ENCODE data around the gene STK4. TPM values are rescaled to one million over a fixed set of nuclear protein-coding genes. Genes with fewer than 3 reads are reported as not detected.
A peak's percentile ranks its signal among the peaks of the same experiment; 100 is the strongest.

Gene STK4
- 100 to 1,000 TPM; 110 to 116 TPM for total RNA-seq

- peaks cover 16% of the 10 kb centered on the region for H3K36me3 Mint-ChIP-seq (ENCODE audit: low read depth)
- H3K9me3 Mint-ChIP-seq = peaks cover 2% of the 10 kb centered on the region
- CTCF ChIA-PET = interaction anchor here (0.7 to 2.1 kb wide), 5 partner anchors 12 to 195 kb away, joined by 3 to 6 read pairs (median 3); no protein-coding TSS in a partner anchor
- no peaks in the 10 kb centered on the region for H3K27me3 Mint-ChIP-seq (ENCODE audit: low read depth)
- intact Hi-C loops (cut with micrococcal nuclease) = loop anchor here (2.0 to 10.0 kb wide), 8 partner anchors 36 to 1006 kb away; partner anchors contain the start of genes ADA, OSER1, SERINC3 and SYS1
- peak; percentile 96 for DNase-seq
- peak within 1 kb of the TSS; percentile 88 for H3K4me3 Mint-ChIP-seq
- H3K27ac Mint-ChIP-seq = peak within 1 kb of the TSS; percentile 98
- H3K4me1 Mint-ChIP-seq (ENCODE audit: low read depth) = peaks cover 56% of the 10 kb centered on the region
These were observed at the start of gene STK4 for GRCh38 chr20:44966030-44966961. Gene STK4, plus strand, starts transcription at chr20:44966512. Its CDS starts 57 bp downstream, at chr20:44966569.

DNA sequence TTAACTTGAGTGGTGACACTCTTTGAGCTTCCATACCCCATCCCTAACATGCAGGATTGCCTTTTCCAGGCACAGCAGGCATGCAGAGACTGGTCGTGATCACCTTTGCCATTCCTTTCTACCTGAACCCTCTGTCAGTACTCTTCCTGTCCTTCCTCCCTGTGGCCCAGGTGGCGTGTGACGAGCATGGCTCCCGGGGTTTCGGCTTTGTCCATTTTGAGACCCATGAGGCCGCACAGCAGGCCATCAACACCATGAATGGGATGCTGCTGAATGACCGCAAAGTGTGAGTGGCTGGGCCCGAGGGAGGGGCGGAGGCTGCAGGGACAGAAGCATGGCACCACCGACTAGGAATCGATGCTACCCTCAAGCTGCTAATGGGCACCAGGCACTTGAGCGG, 49.7 kb upstream of the STK4 start:
- Mint-ChIP-seq H3K4me1 (ENCODE audit: low read depth) (peaks cover 17% of the 10 kb centered on the region), H3K27ac (no peak overlapping the region), H3K9me3 (no peaks in the 10 kb centered on the region), H3K36me3 (ENCODE audit: low read depth) (peaks cover 34% of the 10 kb centered on the region), H3K4me3 (no peak overlapping the region), H3K27me3 (ENCODE audit: low read depth) (no peaks in the 10 kb centered on the region)
- intact Hi-C loops (cut with micrococcal nuclease) = no loop called here
- no peak for DNase-seq
- CTCF ChIA-PET = interaction anchor here (0.6 kb wide), 1 partner anchor 188 kb away, joined by 3 read pairs; no protein-coding TSS in a partner anchor

DNA sequence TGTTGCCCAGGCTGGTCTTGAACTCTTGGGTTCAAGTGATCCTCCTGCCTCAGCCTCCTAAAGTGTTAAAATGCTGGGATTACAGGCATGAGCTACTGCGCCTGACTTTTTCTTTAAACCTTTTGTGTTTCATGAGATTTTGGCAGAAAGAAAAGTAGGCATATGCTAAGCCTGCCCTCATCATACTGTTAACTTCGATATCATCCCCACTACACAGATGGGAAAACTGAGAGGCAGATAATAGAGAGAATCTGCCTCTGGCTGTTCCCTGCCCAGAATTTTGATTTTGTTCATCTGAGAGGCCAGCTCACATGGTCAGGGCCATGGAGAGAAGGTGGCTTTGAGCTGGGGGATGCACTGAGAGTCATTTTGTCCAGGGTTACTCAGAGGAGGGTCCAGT, 48.9 kb upstream of the STK4 start:
- H3K36me3 Mint-ChIP-seq (ENCODE audit: low read depth) = peaks cover 38% of the 10 kb centered on the region

GRCh38 chr20:44918342-44918741, 48.0 kb upstream of the STK4 start:
- intact Hi-C loops (cut with micrococcal nuclease) = no loop called here
- DNase-seq = no peak
- Mint-ChIP-seq H3K9me3 (no peaks in the 10 kb centered on the region), H3K36me3 (ENCODE audit: low read depth) (peaks cover 39% of the 10 kb centered on the region), H3K27me3 (ENCODE audit: low read depth) (no peaks in the 10 kb centered on the region), H3K4me1 (ENCODE audit: low read depth) (peaks cover 15% of the 10 kb centered on the region), H3K4me3 (no peak overlapping the region), H3K27ac (no peak overlapping the region)
- CTCF ChIA-PET = interaction anchor here (1.0 kb wide), 1 partner anchor 178 kb away, joined by 3 read pairs; no protein-coding TSS in a partner anchor

More for the DNA sequence above, 48.9 kb upstream of the STK4 start:
- H3K4me3 Mint-ChIP-seq = no peak overlapping the region
- no peak for DNase-seq
- no peaks in the 10 kb centered on the region for H3K27me3 Mint-ChIP-seq (ENCODE audit: low read depth)
- peaks cover 15% of the 10 kb centered on the region for H3K4me1 Mint-ChIP-seq (ENCODE audit: low read depth)
- H3K9me3 Mint-ChIP-seq = no peaks in the 10 kb centered on the region
- CTCF ChIA-PET = interaction anchor here (1.0 kb wide), 1 partner anchor 179 kb away, joined by 3 read pairs; no protein-coding TSS in a partner anchor
- no peak overlapping the region for H3K27ac Mint-ChIP-seq
- intact Hi-C loops (cut with micrococcal nuclease) = no loop called here

- no peak for DNase-seq
- Mint-ChIP-seq H3K27me3 (ENCODE audit: low read depth) (no peaks in the 10 kb centered on the region), H3K9me3 (no peaks in the 10 kb centered on the region), H3K4me3 (no peak overlapping the region), H3K36me3 (ENCODE audit: low read depth) (peaks cover 38% of the 10 kb centered on the region), H3K4me1 (ENCODE audit: low read depth) (peaks cover 12% of the 10 kb centered on the region), H3K27ac (no peak overlapping the region)
- CTCF ChIA-PET = interaction anchor here (1.0 kb wide), 1 partner anchor 177 kb away, joined by 3 read pairs; no protein-coding TSS in a partner anchor
- intact Hi-C loops (cut with micrococcal nuclease) = no loop called here
These were observed 47.6 kb upstream of the STK4 start for GRCh38 chr20:44918761-44919160.

DNA sequence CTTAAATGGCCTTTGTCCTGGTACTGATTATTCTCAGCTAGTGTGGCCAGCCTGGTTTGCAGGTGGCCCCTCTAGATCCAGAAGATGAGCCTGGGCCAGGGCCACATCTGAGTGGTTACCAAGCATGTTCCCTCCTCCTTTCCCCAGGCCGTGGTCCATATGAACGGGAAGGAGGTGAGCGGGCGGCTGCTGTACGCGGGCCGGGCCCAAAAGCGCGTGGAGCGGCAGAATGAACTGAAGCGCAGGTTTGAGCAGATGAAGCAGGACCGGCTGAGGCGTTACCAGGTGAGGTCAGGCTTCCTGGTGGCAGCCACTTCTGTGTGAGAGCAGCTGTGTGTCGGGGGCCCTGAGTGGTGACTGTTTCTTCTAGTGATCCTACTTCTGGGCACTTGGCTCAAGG, 44.9 kb upstream of the STK4 start:
- DNase-seq = no peak
- Mint-ChIP-seq H3K27me3 (ENCODE audit: low read depth) (no peaks in the 10 kb centered on the region), H3K36me3 (ENCODE audit: low read depth) (peaks cover 33% of the 10 kb centered on the region), H3K9me3 (no peaks in the 10 kb centered on the region), H3K27ac (no peak overlapping the region), H3K4me1 (ENCODE audit: low read depth) (no peaks in the 10 kb centered on the region), H3K4me3 (no peak overlapping the region)
- intact Hi-C loops (cut with micrococcal nuclease) = no loop called here
- CTCF ChIA-PET = no interaction called here

- no peaks in the 10 kb centered on the region for H3K9me3 Mint-ChIP-seq
- intact Hi-C loops (cut with micrococcal nuclease) = no loop called here
- no peaks in the 10 kb centered on the region for H3K27me3 Mint-ChIP-seq (ENCODE audit: low read depth)
- H3K27ac Mint-ChIP-seq = no peak overlapping the region
- H3K36me3 Mint-ChIP-seq (ENCODE audit: low read depth) = peaks cover 33% of the 10 kb centered on the region
- no peaks in the 10 kb centered on the region for H3K4me1 Mint-ChIP-seq (ENCODE audit: low read depth)
- H3K4me3 Mint-ChIP-seq = no peak overlapping the region
- no peak for DNase-seq
- CTCF ChIA-PET = interaction anchor here (0.6 kb wide), 1 partner anchor 147 kb away, joined by 3 read pairs; no protein-coding TSS in a partner anchor
These were observed 41.8 kb upstream of the STK4 start for GRCh38 chr20:44924541-44924940.

- Mint-ChIP-seq H3K4me3 (no peak overlapping the region), H3K36me3 (ENCODE audit: low read depth) (peaks cover 26% of the 10 kb centered on the region), H3K27ac (no peak overlapping the region), H3K27me3 (ENCODE audit: low read depth) (no peaks in the 10 kb centered on the region), H3K4me1 (ENCODE audit: low read depth) (no peaks in the 10 kb centered on the region), H3K9me3 (no peaks in the 10 kb centered on the region)
- CTCF ChIA-PET = interaction anchor here (0.6 kb wide), 1 partner anchor 242 kb away, joined by 5 read pairs; no protein-coding TSS in a partner anchor
- intact Hi-C loops (cut with micrococcal nuclease) = no loop called here
- no peak for DNase-seq
These were observed 37.7 kb upstream of the STK4 start for GRCh38 chr20:44928595-44928994.

- DNase-seq = no peak
- H3K4me3 Mint-ChIP-seq = no peak overlapping the region
- peaks cover 23% of the 10 kb centered on the region for H3K36me3 Mint-ChIP-seq (ENCODE audit: low read depth)
- H3K4me1 Mint-ChIP-seq (ENCODE audit: low read depth) = no peaks in the 10 kb centered on the region
- H3K27me3 Mint-ChIP-seq (ENCODE audit: low read depth) = no peaks in the 10 kb centered on the region
- no peaks in the 10 kb centered on the region for H3K9me3 Mint-ChIP-seq
- CTCF ChIA-PET = no interaction called here
- H3K27ac Mint-ChIP-seq = no peak overlapping the region
- intact Hi-C loops (cut with micrococcal nuclease) = no loop called here
These were observed 35.7 kb upstream of the STK4 start for GRCh38 chr20:44930517-44931168.

GRCh38 chr20:44931911-44932310, 34.4 kb upstream of the STK4 start:
- H3K27ac Mint-ChIP-seq = no peak overlapping the region
- no peaks in the 10 kb centered on the region for H3K4me1 Mint-ChIP-seq (ENCODE audit: low read depth)
- H3K4me3 Mint-ChIP-seq = no peak overlapping the region
- no peaks in the 10 kb centered on the region for H3K27me3 Mint-ChIP-seq (ENCODE audit: low read depth)
- DNase-seq = no peak
- CTCF ChIA-PET = no interaction called here
- no peaks in the 10 kb centered on the region for H3K9me3 Mint-ChIP-seq
- intact Hi-C loops (cut with micrococcal nuclease) = no loop called here
- H3K36me3 Mint-ChIP-seq (ENCODE audit: low read depth) = peaks cover 34% of the 10 kb centered on the region

DNA sequence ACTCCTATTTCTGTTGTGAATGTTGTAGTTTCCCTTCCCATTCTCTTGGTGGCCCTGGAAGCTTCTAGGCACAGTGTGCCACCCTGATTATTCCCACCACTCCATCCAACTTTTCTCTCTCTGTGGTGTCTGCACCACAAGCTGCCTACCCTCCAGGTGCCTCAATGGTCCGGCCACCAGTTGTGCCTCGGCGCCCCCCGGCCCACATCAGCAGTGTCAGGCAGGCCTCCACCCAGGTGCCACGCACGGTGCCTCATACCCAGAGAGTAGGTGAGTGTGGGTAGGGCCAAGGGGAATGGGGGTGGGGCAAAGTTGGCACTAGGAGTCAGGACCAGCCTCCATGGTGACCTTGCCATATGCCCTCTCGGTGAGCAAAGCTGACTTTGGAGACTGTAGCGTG, 33.4 kb upstream of the STK4 start:
- DNase-seq = no peak
- Mint-ChIP-seq H3K4me1 (ENCODE audit: low read depth) (no peaks in the 10 kb centered on the region), H3K27me3 (ENCODE audit: low read depth) (no peaks in the 10 kb centered on the region), H3K27ac (no peak overlapping the region), H3K9me3 (no peaks in the 10 kb centered on the region), H3K4me3 (no peak overlapping the region), H3K36me3 (ENCODE audit: low read depth) (peaks cover 42% of the 10 kb centered on the region)
- intact Hi-C loops (cut with micrococcal nuclease) = no loop called here
- CTCF ChIA-PET = no interaction called here

GRCh38 chr20:44936510-44936909, 29.8 kb upstream of the STK4 start:
- Mint-ChIP-seq H3K9me3 (no peaks in the 10 kb centered on the region), H3K27me3 (ENCODE audit: low read depth) (no peaks in the 10 kb centered on the region), H3K27ac (no peak overlapping the region), H3K4me3 (no peak overlapping the region), H3K36me3 (ENCODE audit: low read depth) (peaks cover 44% of the 10 kb centered on the region), H3K4me1 (ENCODE audit: low read depth) (peaks cover 2% of the 10 kb centered on the region)
- intact Hi-C loops (cut with micrococcal nuclease) = no loop called here
- CTCF ChIA-PET = interaction anchor here (0.9 to 2.1 kb wide), 2 partner anchors 11 to 74 kb away, joined by 3 to 6 read pairs; no protein-coding TSS in a partner anchor
- no peak for DNase-seq

All from activated naive CD4-positive, alpha-beta T cell treated with anti-CD3 and anti-CD28 coated beads for 36 hours (primary cell).